Fibroblast of lung (primary cell): Measurements from ENCODE around the gene PRR23E.

Experiments
- CTCF ChIP-seq, 2 donors: IDR thresholded peaks in 1 of 2; conservative IDR thresholded peaks in 1 of 2; 1 replicate in 1 of 2; 2 replicates in 1 of 2; pipeline ENCODE4 v1.5.1; 2011 to 2012; ENCODE audit warnings: low read length in 2 of 2, control low read depth in 1 of 2, inconsistent platforms in 1 of 2, low read depth in 1 of 2, mild to moderate bottlenecking in 1 of 2
- EZH2 ChIP-seq: IDR thresholded peaks from 2 replicates; pipeline ENCODE4 v1.5.1; 2012; ENCODE audit warnings: low read length, control low read depth, mild to moderate bottlenecking; ENCODE audit errors: missing control alignments

GRCh38 chr3:127216415-127217261 lies 23.7 kb downstream of the PRR23E start:
- TF ChIP-seq EZH2 (no peak), CTCF (conservative IDR thresholded peaks at IDR 0.05 in 1 of 2, IDR thresholded peaks at IDR 0.05 in 1 of 2; ENCODE audit: low read depth in 1 of 2, low read length in 2 of 2) (no peak)
